Left renal pelvis (tissue), 4 donors: ENCODE measurements around the gene PHTF2. TPM values are rescaled to one million over a fixed set of nuclear protein-coding genes. Genes with fewer than 3 reads are reported as not detected.
"Not testable (repeated sequence)": the region's sequence is repeated elsewhere in the genome, so short reads cannot be mapped to it uniquely, and the experiment has no call there.

ENCODE experiments used
- DNase-seq, 4 donors: peaks; one replicate each; pipeline ENCODE4 v3.0.0-alpha.2; 2013; ENCODE audit warnings: low read depth in 4 of 4, low spot score in 3 of 4
- polyA plus RNA-seq, 4 donors: library from polyadenylated mRNA; unstranded; fragments of 120-200 nt; gene quantifications; one replicate each; pipeline ENCODE4 v1.2.1, GENCODE V29; 2013; ENCODE audit not compliant: insufficient read length in 4 of 4

The PHTF2 gene
- polyA plus RNA-seq, 4 donors = 24.9 to 34.8 (median 28.6) TPM

GRCh38 chr7:77872256-77872655 lies 73.7 kb downstream of the PHTF2 start:
- not testable (repeated sequence) for DNase-seq

DNA sequence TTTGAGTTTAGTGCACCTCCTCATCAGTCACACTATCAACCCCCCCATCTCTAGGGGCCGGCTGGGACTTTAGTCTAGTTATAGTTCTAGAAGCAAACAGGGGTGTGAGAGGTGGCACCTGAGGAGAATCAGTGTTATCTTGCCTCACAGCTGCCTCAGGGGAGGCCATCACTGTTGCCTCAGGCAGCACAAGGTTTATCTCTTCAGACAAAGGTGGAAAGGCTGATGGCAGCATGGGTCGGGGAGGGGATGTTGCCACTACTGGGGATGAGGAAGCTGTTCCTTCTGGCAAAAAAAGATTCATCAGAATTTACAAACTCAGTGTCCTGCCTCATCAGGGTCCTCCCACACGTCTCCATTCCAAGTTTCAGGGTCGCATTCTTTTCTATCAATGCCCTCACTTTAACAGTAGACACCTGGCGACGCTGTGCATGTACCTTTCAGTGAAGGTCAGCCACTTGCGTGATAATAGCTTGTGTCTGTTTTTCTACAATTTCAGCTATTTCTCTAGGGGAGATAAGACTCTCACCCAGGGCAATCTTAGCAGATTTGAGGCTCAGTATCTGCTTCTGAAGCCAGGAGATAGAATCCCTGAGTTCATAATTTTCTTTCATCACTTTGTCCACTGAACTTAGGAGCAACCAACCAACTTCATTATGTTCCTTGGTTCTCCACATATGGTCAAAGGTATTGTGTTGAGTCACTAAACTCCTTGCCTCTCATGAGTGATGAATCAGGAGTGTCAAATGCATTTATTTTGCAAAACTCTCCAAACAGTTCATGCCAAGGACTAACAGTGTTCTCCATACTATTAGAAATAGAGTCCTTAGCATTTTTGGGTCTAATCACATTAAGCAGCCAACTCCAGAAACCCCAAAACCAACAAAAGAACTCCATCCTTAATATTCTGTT lies 75.1 kb downstream of the PHTF2 start:
- not testable (repeated sequence) for DNase-seq

DNA sequence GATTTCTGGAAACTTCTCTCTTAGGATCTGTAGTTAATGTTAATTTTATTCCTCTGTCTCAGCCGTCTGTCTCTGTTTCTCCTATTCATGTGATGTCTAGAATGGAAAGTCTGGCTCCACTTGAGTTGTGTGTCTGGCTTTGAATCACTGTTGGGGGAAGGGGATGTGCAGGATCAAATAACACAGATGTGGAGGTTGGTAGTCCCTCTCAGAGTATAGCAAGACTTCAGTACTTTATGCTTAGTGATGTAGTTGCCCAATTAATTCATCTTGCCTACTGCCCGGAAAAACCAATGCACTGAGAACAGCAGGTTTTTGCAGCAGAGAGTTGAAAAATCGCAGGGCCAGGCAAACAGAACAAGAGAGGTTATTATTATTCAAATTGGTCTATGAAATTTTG lies 79.2 kb downstream of the PHTF2 start:
- DNase-seq = no peak

GRCh38 chr7:77878500-77878899 lies 79.9 kb downstream of the PHTF2 start:
- DNase-seq = no peak

DNA sequence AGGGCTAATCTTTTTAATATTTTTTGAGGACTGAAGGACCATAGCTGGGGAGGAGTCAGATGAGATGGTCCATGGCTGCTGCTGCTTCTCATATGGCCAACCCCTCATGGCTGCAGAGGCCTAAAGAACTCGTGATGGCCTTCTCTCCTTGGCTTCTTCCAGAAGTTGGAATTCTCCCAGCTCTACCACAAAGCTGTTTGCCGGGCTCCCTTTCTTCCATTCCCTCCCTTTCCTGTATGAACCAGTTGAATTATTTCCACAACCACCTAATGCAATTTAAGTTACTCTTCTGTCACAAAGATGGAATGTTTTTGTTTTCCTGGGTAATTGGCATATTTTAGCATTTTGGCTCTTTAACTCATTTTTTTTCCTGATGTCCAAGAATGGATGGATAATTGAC lies 80.7 kb downstream of the PHTF2 start:
- DNase-seq = no peak

GRCh38 chr7:77881871-77882270 lies 83.3 kb downstream of the PHTF2 start:
- DNase-seq = no peak

DNA sequence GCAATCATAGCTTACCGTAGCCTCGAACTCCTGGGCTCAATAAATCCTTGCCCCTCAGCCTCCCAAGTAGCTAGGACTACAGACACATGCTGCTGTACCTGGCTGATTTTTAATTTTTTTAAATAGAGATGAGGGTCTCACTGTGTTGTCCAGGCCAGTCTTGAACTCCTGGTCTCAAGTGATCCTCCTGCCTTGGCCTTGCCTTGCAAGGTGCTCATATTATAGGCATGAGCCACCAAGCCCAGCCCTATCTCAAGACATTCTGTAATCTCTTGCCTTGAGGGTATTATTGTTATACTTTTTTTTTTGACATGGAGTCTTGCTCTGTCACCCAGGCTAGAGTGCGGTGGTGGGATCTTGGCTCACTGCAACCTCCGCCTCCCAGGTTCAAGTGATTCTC lies 86.6 kb downstream of the PHTF2 start:
- no peak for DNase-seq

DNA sequence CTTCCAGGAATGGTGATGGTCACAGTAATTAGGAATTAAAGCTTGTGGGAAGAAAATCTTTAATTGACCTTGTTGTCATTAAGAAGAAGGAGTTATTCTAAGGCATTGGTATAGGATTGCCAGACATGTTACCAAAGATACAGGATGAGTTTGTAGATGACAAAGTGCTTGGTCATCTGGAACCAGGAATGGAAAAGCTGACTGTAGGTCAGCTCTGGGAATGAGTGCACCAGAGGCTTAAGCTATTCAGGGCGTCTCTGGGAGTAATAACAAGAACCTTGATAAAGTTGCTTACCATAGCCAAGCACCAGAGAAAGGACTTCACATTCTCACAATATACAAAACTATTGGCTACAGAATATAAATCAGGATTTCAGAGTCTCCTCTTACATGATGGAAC lies 89.0 kb downstream of the PHTF2 start:
- DNase-seq = no peak

- no peak for DNase-seq
These were observed 90.4 kb downstream of the PHTF2 start for GRCh38 chr7:77888998-77889397.

- DNase-seq = no peak
These were observed 95.2 kb downstream of the PHTF2 start for GRCh38 chr7:77893813-77894212.

- no peak for DNase-seq
These were observed 96.1 kb downstream of the PHTF2 start for GRCh38 chr7:77894574-77895091.

DNA sequence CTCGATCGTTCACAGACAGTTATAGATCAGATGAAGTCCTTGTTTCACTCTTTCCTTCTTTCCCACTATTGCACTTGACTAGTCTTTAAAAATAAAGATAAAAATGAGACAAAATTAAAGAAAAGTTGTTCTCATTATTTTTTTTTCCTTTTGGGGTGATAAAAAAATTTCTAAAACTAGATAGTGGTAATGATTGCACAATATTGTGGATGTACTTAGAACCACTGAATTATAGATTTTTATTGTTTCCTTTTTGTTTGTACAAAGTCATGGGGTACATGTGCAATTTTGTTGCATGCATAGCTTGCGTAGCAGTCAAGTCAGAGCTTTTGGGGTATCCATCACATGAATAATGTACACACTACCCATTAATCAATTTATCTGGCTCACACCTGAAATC lies 97.3 kb downstream of the PHTF2 start:
- no peak for DNase-seq

DNA sequence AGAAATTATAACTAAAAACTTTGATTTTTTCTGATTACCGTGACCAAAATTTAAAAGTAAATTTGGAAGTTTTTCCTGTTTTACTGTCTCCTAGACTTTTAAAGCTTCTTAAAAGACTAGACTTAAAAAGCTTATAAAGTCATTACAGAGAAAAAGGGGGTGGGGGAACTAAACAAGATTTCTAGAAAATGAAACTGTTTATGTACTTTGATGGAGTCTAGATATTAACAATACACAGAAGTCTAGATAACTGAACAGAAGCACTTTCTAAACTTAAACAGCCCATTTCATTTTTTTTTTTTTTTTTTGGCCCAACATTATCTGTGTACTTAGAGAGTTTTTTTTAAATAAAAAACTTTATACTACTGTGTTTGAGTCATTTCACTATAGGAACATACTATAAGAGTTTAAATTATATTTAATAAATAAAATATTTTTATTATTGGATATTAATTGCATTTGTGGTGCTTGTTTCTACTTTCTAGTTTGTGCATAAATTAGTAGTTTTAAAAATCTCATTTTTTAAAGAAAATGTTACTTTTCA lies 98.5 kb downstream of the PHTF2 start:
- no peak for DNase-seq

DNA sequence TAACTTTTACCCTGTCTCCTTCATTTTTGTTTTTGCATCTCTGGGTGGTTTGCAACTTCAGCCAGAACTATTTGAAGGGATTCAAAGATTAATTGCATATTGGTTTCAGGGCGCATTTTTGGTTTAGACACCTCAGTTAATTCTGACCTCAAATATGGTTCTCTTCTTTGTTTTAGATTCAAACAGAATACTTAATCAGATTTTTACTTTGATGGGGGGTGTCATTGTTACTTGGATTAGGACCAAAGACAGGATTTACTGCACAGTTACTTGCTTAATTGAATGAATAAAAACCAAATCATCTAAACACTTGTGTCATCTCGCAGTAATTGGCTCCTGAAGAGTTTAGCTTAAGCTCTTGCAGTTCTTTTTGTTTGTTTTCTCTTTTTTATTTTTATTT lies 100.9 kb downstream of the PHTF2 start:
- no peak for DNase-seq

DNA sequence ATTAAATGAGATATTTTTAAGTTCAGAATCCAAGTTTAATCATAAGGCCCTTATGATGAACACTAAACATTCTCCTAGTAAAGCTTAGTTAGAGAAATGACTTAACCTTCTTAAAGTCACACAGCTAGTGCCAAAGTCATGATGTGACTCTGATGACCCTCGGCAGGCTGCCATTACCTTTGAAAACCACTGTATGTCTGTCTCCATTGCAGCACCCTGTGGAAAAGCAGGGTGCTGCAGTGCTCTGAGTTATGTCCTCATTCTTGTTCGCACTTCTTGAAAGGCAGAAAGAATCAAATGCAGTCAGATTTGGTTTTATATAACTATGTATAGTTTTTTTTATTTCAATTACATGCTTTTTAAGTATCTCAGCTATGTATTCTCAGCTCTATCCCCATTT lies 105.0 kb downstream of the PHTF2 start:
- no peak for DNase-seq

- DNase-seq = no peak
These were observed 105.7 kb downstream of the PHTF2 start for GRCh38 chr7:77904252-77904651.

DNA sequence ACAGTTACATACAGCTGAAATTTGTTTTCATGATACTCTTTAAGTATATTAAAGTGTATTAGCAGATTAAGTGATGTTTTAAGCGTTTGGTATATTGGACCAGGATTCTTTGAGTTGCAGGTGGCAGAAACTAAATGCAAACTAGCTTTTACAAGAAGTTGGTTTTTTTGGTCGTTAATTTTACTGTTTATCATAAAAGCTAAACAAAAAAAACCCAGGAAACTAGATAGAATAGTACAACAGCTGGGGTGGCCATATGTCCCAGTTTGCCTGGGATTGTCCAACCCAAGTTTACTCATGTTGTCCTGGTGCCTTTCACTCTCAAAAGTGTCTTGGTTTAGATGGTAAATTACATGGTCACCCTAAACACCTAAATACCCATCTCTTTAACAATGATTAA lies 108.7 kb downstream of the PHTF2 start:
- no peak for DNase-seq

DNA sequence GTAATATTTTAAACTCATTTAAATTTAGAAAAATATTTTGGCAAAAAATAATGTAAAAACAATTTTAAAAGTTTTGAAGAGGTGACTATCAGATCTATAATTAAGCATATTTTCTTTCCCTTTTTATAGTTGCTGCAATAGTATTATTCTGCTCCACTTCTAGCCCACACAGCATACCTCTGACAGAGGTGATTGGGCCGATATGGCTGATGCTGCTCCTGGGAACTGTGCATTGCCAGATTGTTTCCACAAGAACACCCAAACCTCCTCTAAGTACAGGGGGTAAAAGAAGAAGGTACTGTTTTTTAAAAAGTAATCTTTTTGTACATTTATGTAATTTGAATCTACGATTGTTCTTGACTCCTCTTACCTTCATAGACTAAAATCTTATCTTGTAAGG lies 110.1 kb downstream of the PHTF2 start:
- no peak for DNase-seq

DNA sequence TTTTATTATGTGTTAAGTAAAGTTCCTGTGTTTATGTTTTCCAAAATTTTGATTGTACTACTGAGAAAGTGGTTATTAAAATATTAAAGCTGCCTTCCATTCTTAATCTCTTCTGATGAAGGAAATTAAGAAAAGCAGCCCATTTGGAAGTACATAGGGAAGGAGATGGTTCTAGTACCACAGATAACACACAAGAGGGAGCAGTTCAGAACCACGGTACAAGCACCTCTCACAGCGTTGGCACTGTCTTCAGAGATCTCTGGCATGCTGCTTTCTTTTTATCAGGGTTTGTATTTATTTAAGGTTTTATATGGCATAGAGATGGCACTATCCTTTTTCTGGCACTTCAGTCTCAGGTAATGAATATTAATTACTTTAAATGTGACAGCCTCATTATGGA lies 111.6 kb downstream of the PHTF2 start:
- no peak for DNase-seq

DNA sequence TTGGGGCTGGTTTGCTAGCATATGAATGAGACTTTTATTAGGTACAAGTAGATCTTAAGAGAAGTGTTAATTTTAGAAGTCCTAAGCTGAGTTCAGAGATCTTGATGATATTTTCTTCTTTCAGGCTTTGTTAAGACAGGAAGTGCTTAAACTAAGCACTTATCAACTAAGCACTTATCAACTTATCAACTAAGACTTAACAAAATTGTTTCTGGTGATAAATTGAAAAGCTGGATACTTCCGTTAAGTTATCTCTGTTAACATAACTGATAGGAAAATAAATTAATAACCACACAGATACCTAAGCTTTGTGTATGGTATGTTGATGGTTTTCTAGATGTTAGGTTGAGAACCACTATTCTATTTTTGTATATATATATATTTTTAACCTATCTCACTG lies 113.7 kb downstream of the PHTF2 start:
- DNase-seq = no peak

- DNase-seq = no peak
These were observed 115.5 kb downstream of the PHTF2 start for GRCh38 chr7:77913977-77914607.
